CD14-positive monocyte (primary cell): ENCODE results near the gene HLA-DQB2. TPM values are rescaled to one million over a fixed set of nuclear protein-coding genes. Genes with fewer than 3 reads are reported as not detected.

ENCODE experiments used
- DNase-seq, 3 donors: peaks; one replicate each; pipeline ENCODE4 v3.0.0-alpha.2; 2011 to 2022
- H2AFZ ChIP-seq: 2 replicates; pipeline ENCODE4 v1.6.0; 2012; ENCODE audit warnings: mild to moderate bottlenecking, low read depth, low read length, inconsistent platforms; ENCODE audit not compliant: insufficient read depth, poor library complexity, severe bottlenecking
- H3K27ac ChIP-seq, 2 donors: 1 replicate in 1 of 2; 2 replicates in 1 of 2; pipeline ENCODE4 v1.5.1; 2012 to 2013; ENCODE audit warnings: low read length in 2 of 2, control low read depth in 1 of 2, inconsistent platforms in 1 of 2, low read depth in 1 of 2, mild to moderate bottlenecking in 1 of 2
- H3K27me3 ChIP-seq, 2 donors: one replicate each; pipeline versions ENCODE4 v1.6.0 to v1.6.1; 2011 to 2013; ENCODE audit warnings: low read length in 2 of 2; ENCODE audit not compliant: control insufficient read depth in 2 of 2, insufficient read depth in 2 of 2
- H3K36me3 ChIP-seq, 2 donors: replicated peaks in 1 of 2; 1 replicate in 1 of 2; 2 replicates in 1 of 2; pipeline versions ENCODE4 v1.5.1 to v1.6.1; 2012 to 2013; ENCODE audit warnings: low read length in 2 of 2, control low read depth in 1 of 2, inconsistent platforms in 1 of 2, mild to moderate bottlenecking in 1 of 2; ENCODE audit not compliant: insufficient read depth in 2 of 2, control insufficient read depth in 1 of 2
- H3K4me1 ChIP-seq, 2 donors: 1 replicate in 1 of 2; 2 replicates in 1 of 2; pipeline versions ENCODE4 v1.5.1 to v1.6.1; 2012 to 2013; ENCODE audit warnings: low read length in 2 of 2, control low read depth in 1 of 2, inconsistent platforms in 1 of 2, mild to moderate bottlenecking in 1 of 2, moderate library complexity in 1 of 2; ENCODE audit not compliant: insufficient read depth in 2 of 2, control insufficient read depth in 1 of 2
- H3K4me2 ChIP-seq: replicated peaks from 2 replicates; pipeline ENCODE3; 2012; ENCODE audit warnings: low read length, moderate library complexity, mild to moderate bottlenecking; ENCODE audit not compliant: poor library complexity, severe bottlenecking; ENCODE audit errors: extremely low read depth
- H3K4me3 ChIP-seq, 3 experiments: fragments of 200-600 bp in 1 of 3; sonication (generic) in 1 of 3; replicated peaks in 1 of 3; 1 replicate in 2 of 3; 2 replicates in 1 of 3; pipeline ENCODE4 v1.5.1; 2011 to 2013; ENCODE audit warnings: low read length in 3 of 3, mild to moderate bottlenecking in 3 of 3, control low read depth in 2 of 3, low read depth in 2 of 3, inconsistent platforms in 1 of 3, moderate library complexity in 1 of 3
- H3K79me2 ChIP-seq: 2 replicates; pipeline ENCODE4 v1.6.0; 2012; ENCODE audit warnings: mild to moderate bottlenecking, control low read depth, inconsistent platforms, low read length, moderate library complexity; ENCODE audit not compliant: insufficient read depth
- H3K9ac ChIP-seq: 2 replicates; pipeline ENCODE4 v1.6.0; 2017; ENCODE audit warnings: low read length, mild to moderate bottlenecking; ENCODE audit not compliant: insufficient read depth, poor library complexity, severe bottlenecking
- H3K9me3 ChIP-seq, 2 donors: replicated peaks in 1 of 2; 1 replicate in 1 of 2; 2 replicates in 1 of 2; pipeline versions ENCODE4 v1.5.1 to v1.6.1; 2012 to 2013; ENCODE audit warnings: low read length in 2 of 2, control low read depth in 1 of 2; ENCODE audit not compliant: control insufficient read depth in 1 of 2, insufficient read depth in 1 of 2
- H4K20me1 ChIP-seq: 2 replicates; pipeline ENCODE4 v1.6.0; 2012; ENCODE audit warnings: mild to moderate bottlenecking, low read length, control low read depth, moderate library complexity; ENCODE audit not compliant: insufficient read depth
- H3K27ac Mint-ChIP-seq, 7 donors: one replicate each; pipeline ENCODE4 v1.8.0; 2020; ENCODE audit warnings: mild to moderate bottlenecking in 7 of 7, mixed read lengths in 7 of 7, moderate library complexity in 6 of 7, inconsistent platforms in 2 of 7
- H3K27me3 Mint-ChIP-seq, 3 donors: one replicate each; pipeline ENCODE4 v1.8.0; 2021 to 2022; ENCODE audit warnings: low read depth in 3 of 3, mild to moderate bottlenecking in 3 of 3, mixed read lengths in 3 of 3, moderate library complexity in 3 of 3, inconsistent platforms in 1 of 3
- H3K36me3 Mint-ChIP-seq, 2 donors: one replicate each; pipeline ENCODE4 v1.8.0; 2020; ENCODE audit warnings: mixed read lengths in 2 of 2, inconsistent platforms in 1 of 2, mild to moderate bottlenecking in 1 of 2
- H3K4me1 Mint-ChIP-seq: one replicate; pipeline ENCODE4 v1.8.0; 2020; ENCODE audit warnings: mild to moderate bottlenecking, mixed read lengths
- H3K4me3 Mint-ChIP-seq, 2 donors: one replicate each; pipeline ENCODE4 v1.8.0; 2020; ENCODE audit warnings: mild to moderate bottlenecking in 2 of 2, mixed read lengths in 2 of 2, moderate library complexity in 1 of 2
- H3K9me3 Mint-ChIP-seq, 7 donors: one replicate each; pipeline ENCODE4 v1.8.0; 2020 to 2022; ENCODE audit warnings: mixed read lengths in 7 of 7, mild to moderate bottlenecking in 6 of 7, moderate library complexity in 6 of 7, inconsistent platforms in 2 of 7
- WGBS: methylation state at CpG from one replicate; pipeline ENCODE4 v1.1.5; 2013; ENCODE audit warnings: missing lambda C conversion rate; ENCODE audit not compliant: insufficient coverage; 5-methylcytosine and 5-hydroxymethylcytosine counted together
- intact Hi-C, 2 donors: fragments of 100-400 bp; cut with micrococcal nuclease; formaldehyde crosslinking; loops; one replicate each; pipeline versions ENCODE4 v1.15.0 to v1.15.1; 2023
- polyA plus RNA-seq, 3 donors: library from polyadenylated mRNA; depleted of rRNA in 1 of 3; unstranded in 2 of 3; stranded (reverse) in 1 of 3; fragments of 300-500 nt in 2 of 3; fragments of >200 nt in 1 of 3; fragmentation: Illumina TruSeq in 2 of 3; gene quantifications; 1 replicate in 2 of 3; 2 replicates in 1 of 3; pipeline ENCODE4 v1.2.3, GENCODE V29; 2012 to 2021
- TF ChIP-seq, protein P1 (sequence below): fragments of 200-600 bp; IDR thresholded peaks from one replicate; pipeline ENCODE4 v1.8.0; 2022; ENCODE audit warnings: antibody characterized with exemption, mild to moderate bottlenecking

HLA-DQB2 gene
- polyA plus RNA-seq, 3 donors = 4.4 to 37.5 TPM; not detected in 1

DNA sequence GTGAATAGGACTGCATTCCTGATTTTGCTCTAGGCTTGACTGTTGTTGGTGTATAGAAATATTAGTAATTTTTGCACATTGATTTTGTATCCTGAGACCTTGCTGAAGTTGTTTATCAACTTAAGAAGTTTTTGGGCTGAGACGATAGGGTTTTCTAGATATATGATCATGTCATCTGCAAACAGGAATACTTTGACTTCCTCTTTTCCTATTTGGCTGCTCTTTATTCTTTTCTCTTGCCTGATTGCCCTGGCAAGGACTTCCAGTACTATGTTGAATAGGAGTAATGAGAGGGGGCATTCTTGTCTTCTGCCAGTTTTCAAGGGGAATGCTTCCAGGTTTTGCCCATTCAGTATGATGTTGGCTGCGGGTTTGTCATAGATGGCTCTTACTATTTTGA, 40.1 kb upstream of the HLA-DQB2 start:
- no peaks in the 10 kb centered on the region for H3K4me1 ChIP-seq
- H3K4me2 ChIP-seq = no peak overlapping the region
- H2AFZ ChIP-seq = no peak overlapping the region
- H3K36me3 ChIP-seq = no peaks in the 10 kb centered on the region
- Mint-ChIP-seq H3K4me3 (no peak overlapping the region), H3K36me3 (peaks cover 2 to 3% of the 10 kb centered on the region in 2 donors), H3K27ac (no peak overlapping the region), H3K4me1 (peaks cover 9% of the 10 kb centered on the region), H3K27me3 (peaks cover 9 to 19% (median 14%) of the 10 kb centered on the region in 3 donors), H3K9me3 (peaks cover 6 to 8% (median 7%) of the 10 kb centered on the region in 7 donors)
- no peak overlapping the region for H3K9ac ChIP-seq
- no peak overlapping the region for H3K27ac ChIP-seq
- peaks cover 0 to 9% of the 10 kb centered on the region in 2 donors for H3K27me3 ChIP-seq
- intact Hi-C loops = no loop called here
- no peaks in the 10 kb centered on the region for H4K20me1 ChIP-seq
- H3K4me3 ChIP-seq = no peak overlapping the region
- DNase-seq = no peak
- peaks cover 5 to 6% of the 10 kb centered on the region in 2 donors for H3K9me3 ChIP-seq
- 40% methylated on average over 2 of the region's 2 CpGs for WGBS
- no peaks in the 10 kb centered on the region for H3K79me2 ChIP-seq
- TF ChIP-seq, protein P1, sequence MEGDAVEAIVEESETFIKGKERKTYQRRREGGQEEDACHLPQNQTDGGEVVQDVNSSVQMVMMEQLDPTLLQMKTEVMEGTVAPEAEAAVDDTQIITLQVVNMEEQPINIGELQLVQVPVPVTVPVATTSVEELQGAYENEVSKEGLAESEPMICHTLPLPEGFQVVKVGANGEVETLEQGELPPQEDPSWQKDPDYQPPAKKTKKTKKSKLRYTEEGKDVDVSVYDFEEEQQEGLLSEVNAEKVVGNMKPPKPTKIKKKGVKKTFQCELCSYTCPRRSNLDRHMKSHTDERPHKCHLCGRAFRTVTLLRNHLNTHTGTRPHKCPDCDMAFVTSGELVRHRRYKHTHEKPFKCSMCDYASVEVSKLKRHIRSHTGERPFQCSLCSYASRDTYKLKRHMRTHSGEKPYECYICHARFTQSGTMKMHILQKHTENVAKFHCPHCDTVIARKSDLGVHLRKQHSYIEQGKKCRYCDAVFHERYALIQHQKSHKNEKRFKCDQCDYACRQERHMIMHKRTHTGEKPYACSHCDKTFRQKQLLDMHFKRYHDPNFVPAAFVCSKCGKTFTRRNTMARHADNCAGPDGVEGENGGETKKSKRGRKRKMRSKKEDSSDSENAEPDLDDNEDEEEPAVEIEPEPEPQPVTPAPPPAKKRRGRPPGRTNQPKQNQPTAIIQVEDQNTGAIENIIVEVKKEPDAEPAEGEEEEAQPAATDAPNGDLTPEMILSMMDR = no peak

DNA sequence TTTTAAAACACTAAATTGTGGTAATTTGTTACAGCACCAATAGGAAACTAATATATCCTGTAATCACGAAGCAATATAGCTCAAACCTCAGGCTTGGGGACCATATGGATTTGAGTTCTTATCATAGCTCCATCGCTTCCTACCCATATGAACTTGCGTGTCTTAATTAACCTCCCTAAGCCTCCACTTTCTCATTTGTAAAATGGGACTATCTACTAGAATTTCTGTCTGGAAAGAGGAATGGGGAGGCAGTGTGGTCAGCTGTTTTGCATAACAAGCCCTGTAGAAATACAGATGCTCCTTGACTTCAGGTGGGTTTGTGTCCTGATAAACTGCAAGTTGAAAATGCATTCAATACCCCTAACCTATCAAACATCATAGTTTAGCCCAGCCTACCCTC, 36.4 kb upstream of the HLA-DQB2 start:
- no peaks in the 10 kb centered on the region for H3K36me3 ChIP-seq
- peaks cover 2 to 18% (median 11%) of the 10 kb centered on the region in 3 donors for H3K27me3 Mint-ChIP-seq
- no CpG with 5 or more reads among the region's 3 CpGs for WGBS
- peaks cover 2 to 3% of the 10 kb centered on the region in 2 donors for H3K36me3 Mint-ChIP-seq
- DNase-seq = no peak
- no peak overlapping the region for H3K4me2 ChIP-seq
- H3K9me3 Mint-ChIP-seq = peaks cover 7 to 9% (median 9%) of the 10 kb centered on the region in 7 donors
- peaks cover 0 to 9% of the 10 kb centered on the region in 2 donors for H3K27me3 ChIP-seq
- peaks cover 5 to 6% of the 10 kb centered on the region in 2 donors for H3K9me3 ChIP-seq
- no peak overlapping the region for H3K27ac Mint-ChIP-seq
- H3K4me1 ChIP-seq = peaks cover 25 to 27% of the 10 kb centered on the region in 2 donors
- H4K20me1 ChIP-seq = no peaks in the 10 kb centered on the region
- no peak overlapping the region for H2AFZ ChIP-seq
- H3K79me2 ChIP-seq = no peaks in the 10 kb centered on the region
- H3K4me3 Mint-ChIP-seq = no peak overlapping the region
- no peak overlapping the region for H3K27ac ChIP-seq
- H3K4me1 Mint-ChIP-seq = peaks cover 27% of the 10 kb centered on the region
- TF ChIP-seq, protein P1 = no peak
- no peak overlapping the region for H3K4me3 ChIP-seq
- H3K9ac ChIP-seq = no peak overlapping the region
- intact Hi-C loops = loop anchor here (5.0 to 10.0 kb wide), 3 partner anchors 95 to 555 kb away; no protein-coding TSS in a partner anchor
